ENCODE measurements around the gene SFMBT2. TPM values are rescaled to one million over a fixed set of nuclear protein-coding genes. Genes with fewer than 3 reads are reported as not detected.
"Not testable (repeated sequence)": the region's sequence is repeated elsewhere in the genome, so short reads cannot be mapped to it uniquely, and the experiment has no call there.

Gene SFMBT2
- total RNA-seq, 2 donors from 2014 or later, result 7.9 TPM

DNA sequence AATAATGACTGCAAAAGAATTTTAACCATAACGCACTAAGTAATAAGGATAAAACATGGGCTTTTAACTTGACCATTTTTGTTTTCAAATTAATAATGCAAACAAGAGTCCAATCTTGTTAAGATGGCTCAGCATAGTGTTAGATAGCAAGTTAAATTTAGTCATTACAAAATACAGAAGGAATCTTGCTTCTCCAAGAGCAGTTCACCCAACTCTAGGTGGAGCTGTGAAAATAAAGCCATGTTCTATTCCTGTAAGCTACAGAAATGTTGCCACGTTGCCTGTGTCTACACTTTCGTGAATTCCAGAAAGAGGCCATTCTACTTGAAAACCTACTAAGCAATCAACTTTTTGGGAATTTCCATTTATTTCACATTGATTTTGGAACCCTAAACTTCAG is 191.9 kb downstream of the SFMBT2 start:
- H3K4me1 ChIP-seq, result peaks cover 0 to 9% of the 10 kb centered on the region in 2 donors
- H3K36me3 ChIP-seq, result no peaks in the 10 kb centered on the region
- DNase-seq (ENCODE audit: low spot score), result no peak
- TF ChIP-seq, protein P1, sequence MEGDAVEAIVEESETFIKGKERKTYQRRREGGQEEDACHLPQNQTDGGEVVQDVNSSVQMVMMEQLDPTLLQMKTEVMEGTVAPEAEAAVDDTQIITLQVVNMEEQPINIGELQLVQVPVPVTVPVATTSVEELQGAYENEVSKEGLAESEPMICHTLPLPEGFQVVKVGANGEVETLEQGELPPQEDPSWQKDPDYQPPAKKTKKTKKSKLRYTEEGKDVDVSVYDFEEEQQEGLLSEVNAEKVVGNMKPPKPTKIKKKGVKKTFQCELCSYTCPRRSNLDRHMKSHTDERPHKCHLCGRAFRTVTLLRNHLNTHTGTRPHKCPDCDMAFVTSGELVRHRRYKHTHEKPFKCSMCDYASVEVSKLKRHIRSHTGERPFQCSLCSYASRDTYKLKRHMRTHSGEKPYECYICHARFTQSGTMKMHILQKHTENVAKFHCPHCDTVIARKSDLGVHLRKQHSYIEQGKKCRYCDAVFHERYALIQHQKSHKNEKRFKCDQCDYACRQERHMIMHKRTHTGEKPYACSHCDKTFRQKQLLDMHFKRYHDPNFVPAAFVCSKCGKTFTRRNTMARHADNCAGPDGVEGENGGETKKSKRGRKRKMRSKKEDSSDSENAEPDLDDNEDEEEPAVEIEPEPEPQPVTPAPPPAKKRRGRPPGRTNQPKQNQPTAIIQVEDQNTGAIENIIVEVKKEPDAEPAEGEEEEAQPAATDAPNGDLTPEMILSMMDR (IDR thresholded peaks at IDR 0.05), result peak in 1 of 2 donors; percentile 47
- H3K9me3 ChIP-seq, result peaks cover 7 to 19% of the 10 kb centered on the region in 2 donors
- no peaks in the 10 kb centered on the region for H3K27me3 ChIP-seq
- H3K27ac ChIP-seq, result peak overlapping the region; percentile 48 to 63
- H3K4me3 ChIP-seq, result no peak overlapping the region

DNA sequence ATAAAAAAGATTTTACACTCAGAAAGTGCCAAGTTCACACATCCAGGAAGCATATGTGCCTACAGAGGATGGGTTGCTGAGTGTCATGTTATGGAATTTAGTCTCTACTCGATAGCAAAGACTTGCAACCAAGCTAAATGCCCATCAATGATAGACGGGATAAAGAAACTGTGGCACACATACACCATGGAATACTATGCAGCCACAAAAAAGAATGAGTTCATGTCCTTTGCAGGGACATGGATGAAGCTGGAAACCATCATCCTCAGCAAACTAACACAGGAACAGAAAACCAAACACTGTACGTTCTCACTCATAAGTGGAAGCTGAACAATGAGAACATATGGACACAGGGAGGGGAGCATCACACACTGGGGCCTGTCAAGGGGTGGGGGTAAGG is 198.1 kb downstream of the SFMBT2 start:
- H3K4me1 ChIP-seq; H3K27me3 ChIP-seq; H3K27ac ChIP-seq; H3K9me3 ChIP-seq; DNase-seq (ENCODE audit: low spot score); H3K36me3 ChIP-seq; H3K4me3 ChIP-seq: not testable (repeated sequence)

DNA sequence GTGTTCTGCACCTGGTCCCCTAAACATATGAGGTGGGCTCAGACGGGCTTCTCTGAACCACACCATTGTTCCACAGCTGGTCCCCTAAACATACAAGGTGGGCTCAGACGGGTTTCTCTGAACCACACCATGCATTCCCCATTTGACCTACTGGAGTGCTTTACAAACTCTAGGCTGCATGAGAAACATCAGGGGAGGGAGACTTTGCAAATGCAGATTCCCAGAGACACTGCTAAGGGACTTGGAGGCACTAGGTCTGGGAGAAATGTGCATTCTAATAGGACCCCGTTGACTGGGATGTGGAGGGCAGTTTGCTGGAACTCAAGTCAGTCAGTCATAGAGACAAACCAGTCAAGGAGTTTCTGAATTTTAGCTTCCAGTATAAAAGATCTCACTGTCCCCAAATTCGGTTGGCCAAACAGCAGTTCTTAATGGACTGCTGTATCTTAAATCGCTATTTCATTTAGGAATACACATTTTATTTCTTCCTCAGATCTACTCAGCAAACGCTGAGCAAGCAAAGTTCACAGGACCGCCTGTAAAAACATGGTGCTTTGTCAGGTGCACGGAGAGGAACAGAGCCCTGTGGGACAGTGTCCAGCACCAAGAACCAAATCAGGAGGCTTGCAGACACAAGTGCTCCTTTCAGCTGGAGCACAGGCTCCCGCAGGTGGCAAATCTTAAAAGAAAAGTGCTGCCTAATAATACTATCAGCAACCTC is 198.8 kb downstream of the SFMBT2 start:
- no peaks in the 10 kb centered on the region for H3K4me1 ChIP-seq
- no peak overlapping the region for H3K27ac ChIP-seq
- TF ChIP-seq, protein P1 (IDR thresholded peaks at IDR 0.05), result no peak
- no peak for DNase-seq (ENCODE audit: low spot score)
- H3K27me3 ChIP-seq, result no peaks in the 10 kb centered on the region
- H3K4me3 ChIP-seq, result no peak overlapping the region
- no peaks in the 10 kb centered on the region for H3K9me3 ChIP-seq
- peaks cover 6% of the 10 kb centered on the region for H3K36me3 ChIP-seq

DNA sequence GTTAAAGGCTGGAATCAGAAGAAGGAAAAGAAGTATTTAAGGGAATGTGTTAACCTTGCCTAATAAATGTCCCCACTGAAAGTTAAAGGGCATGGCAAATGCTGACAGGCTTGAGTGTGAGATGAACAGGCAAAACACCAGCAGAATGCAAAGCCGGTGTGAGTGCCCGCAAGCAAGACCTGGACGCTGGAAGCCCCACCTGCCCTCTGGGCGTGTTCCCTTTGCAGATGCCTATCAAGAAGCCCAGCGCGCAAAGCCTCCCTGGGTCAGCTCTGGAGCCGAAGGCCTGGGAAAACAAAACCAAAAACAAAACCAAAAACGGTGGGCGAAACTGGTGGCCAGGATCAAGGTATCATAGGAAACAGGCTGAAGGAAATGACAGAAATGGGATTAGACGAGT is 200.3 kb downstream of the SFMBT2 start:
- DNase-seq (ENCODE audit: low spot score), result no peak
- TF ChIP-seq, protein P1 (IDR thresholded peaks at IDR 0.05), result no peak

DNA sequence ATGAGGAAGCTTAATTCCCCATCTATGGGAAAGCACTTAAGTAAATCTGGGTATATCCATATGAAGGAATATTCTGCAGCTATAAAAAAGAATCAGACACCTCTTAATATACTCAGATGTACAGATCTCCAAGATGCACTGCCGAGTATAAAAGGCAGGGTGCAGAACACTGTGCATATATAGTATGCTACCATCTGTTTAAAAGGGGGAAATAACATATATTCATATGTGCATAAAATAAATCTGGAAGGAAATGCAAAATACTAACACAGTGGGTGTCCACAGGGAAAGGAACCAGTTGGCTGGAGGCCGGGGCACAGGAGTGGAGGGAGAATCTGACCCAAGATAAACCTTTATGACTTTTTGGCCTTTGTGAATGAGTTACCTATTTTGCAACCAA is 201.4 kb downstream of the SFMBT2 start:
- peaks cover 0 to 9% of the 10 kb centered on the region in 2 donors for H3K4me1 ChIP-seq
- DNase-seq (ENCODE audit: low spot score), result no peak
- TF ChIP-seq, protein P1 (IDR thresholded peaks at IDR 0.05), result no peak
- no peaks in the 10 kb centered on the region for H3K27me3 ChIP-seq
- no peak overlapping the region for H3K4me3 ChIP-seq
- H3K36me3 ChIP-seq, result peaks cover 6% of the 10 kb centered on the region
- no peak overlapping the region for H3K27ac ChIP-seq
- H3K9me3 ChIP-seq, result no peaks in the 10 kb centered on the region

More for the DNA sequence above, 200.3 kb downstream of the SFMBT2 start:
- no peaks in the 10 kb centered on the region for H3K9me3 ChIP-seq
- no peak overlapping the region for H3K4me3 ChIP-seq
- H3K36me3 ChIP-seq, result peaks cover 6% of the 10 kb centered on the region
- peaks cover 0 to 9% of the 10 kb centered on the region in 2 donors for H3K4me1 ChIP-seq
- H3K27me3 ChIP-seq, result no peaks in the 10 kb centered on the region
- H3K27ac ChIP-seq, result no peak overlapping the region

DNA sequence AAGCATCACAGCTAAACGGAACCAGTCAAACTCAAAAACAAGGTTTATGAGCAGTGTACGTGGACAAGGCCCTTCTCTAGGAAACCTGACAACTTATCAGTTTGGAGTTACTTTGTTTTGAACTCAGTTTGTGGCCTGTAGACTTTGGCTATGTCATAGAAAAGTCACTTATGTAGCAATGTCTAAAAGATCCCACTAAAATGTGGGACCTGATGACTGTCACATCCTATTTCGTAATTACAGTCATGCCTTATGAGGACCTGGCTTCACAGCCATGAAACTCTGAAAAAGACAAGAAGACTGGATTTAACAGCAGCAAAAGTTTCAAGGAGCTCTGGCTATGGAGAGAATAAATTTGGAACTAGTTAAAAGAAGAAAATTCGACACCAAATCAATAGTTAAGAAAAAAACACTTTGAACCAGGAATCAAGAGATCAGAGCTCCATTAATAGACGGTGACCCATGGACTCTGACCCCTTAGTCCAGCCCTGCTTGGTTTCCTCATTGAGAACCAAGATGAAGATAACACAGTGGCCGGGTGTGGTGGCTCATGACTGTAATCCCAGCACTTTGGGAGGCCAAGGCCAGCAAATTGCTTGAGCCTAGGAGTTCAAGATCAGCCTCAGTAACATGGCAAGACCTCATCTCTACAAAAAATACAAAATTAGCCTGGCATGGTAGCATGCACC is 204.3 kb downstream of the SFMBT2 start:
- peaks cover 0 to 9% of the 10 kb centered on the region in 2 donors for H3K4me1 ChIP-seq
- TF ChIP-seq, protein P1 (IDR thresholded peaks at IDR 0.05), result no peak
- H3K27ac ChIP-seq, result peak overlapping the region in 1 of 2 donors; percentile 54
- no peaks in the 10 kb centered on the region for H3K9me3 ChIP-seq
- no peak overlapping the region for H3K4me3 ChIP-seq
- no peaks in the 10 kb centered on the region for H3K27me3 ChIP-seq
- H3K36me3 ChIP-seq, result peaks cover 6% of the 10 kb centered on the region
- DNase-seq (ENCODE audit: low spot score), result no peak

All from right atrium auricular region (tissue), 2 donors.